Astrocyte (in vitro differentiated cells and primary cell): ENCODE results near the gene ZNF768. TPM values are rescaled to one million over a fixed set of nuclear protein-coding genes. Genes with fewer than 3 reads are reported as not detected.

ENCODE experiments used
- DNase-seq: peaks from one replicate; pipeline ENCODE4 v3.0.0-alpha.2; 2010; ENCODE audit warnings: low read depth
- FAIRE-seq: peaks from 2 replicates; lab custom pipeline; 2011; peaks lifted over from hg19 to GRCh38; lab: Jason Lieb, UNC
- H2AFZ ChIP-seq: 2 replicates; pipeline ENCODE4 v1.6.0; 2012; ENCODE audit warnings: low read depth, low read length, inconsistent platforms
- H3K27ac ChIP-seq: 2 replicates; pipeline ENCODE4 v1.5.1; 2011; ENCODE audit warnings: low read depth, low read length, inconsistent platforms
- H3K27me3 ChIP-seq: 2 replicates; pipeline ENCODE4 v1.6.0; 2011; ENCODE audit warnings: low read length, inconsistent platforms; ENCODE audit not compliant: insufficient read depth
- H3K36me3 ChIP-seq: 2 replicates; pipeline ENCODE4 v1.5.1; 2011; ENCODE audit warnings: low read length, inconsistent platforms; ENCODE audit not compliant: insufficient read depth
- H3K4me1 ChIP-seq: 2 replicates; pipeline ENCODE4 v1.5.1; 2011; ENCODE audit warnings: low read length, inconsistent platforms; ENCODE audit not compliant: insufficient read depth
- H3K4me2 ChIP-seq: 2 replicates; pipeline ENCODE4 v1.6.0; 2012; ENCODE audit warnings: low read length, inconsistent platforms
- H3K4me3 ChIP-seq: 2 replicates; pipeline ENCODE4 v1.5.1; 2011; ENCODE audit warnings: low read depth, mild to moderate bottlenecking, low read length, inconsistent platforms; ENCODE audit not compliant: insufficient read depth
- H3K79me2 ChIP-seq: 2 replicates; pipeline ENCODE4 v1.6.0; 2012; ENCODE audit warnings: mild to moderate bottlenecking, low read length, inconsistent platforms; ENCODE audit not compliant: insufficient read depth
- H3K9ac ChIP-seq: 2 replicates; pipeline ENCODE4 v1.6.0; 2012; ENCODE audit warnings: mild to moderate bottlenecking, low read length, inconsistent platforms
- H3K9me3 ChIP-seq: 2 replicates; pipeline ENCODE4 v1.5.1; 2012; ENCODE audit warnings: low read depth, mild to moderate bottlenecking, low read length, inconsistent platforms; ENCODE audit not compliant: insufficient read depth
- H4K20me1 ChIP-seq: 2 replicates; pipeline ENCODE4 v1.6.0; 2012; ENCODE audit warnings: low read length, inconsistent platforms; ENCODE audit not compliant: insufficient read depth
- H3K27ac Mint-ChIP-seq: one replicate; pipeline ENCODE4 v1.8.0; 2021; ENCODE audit warnings: mild to moderate bottlenecking, mixed read lengths; ENCODE audit not compliant: unreplicated experiment
- H3K27me3 Mint-ChIP-seq: one replicate; pipeline ENCODE4 v1.8.0; 2021; ENCODE audit warnings: low read depth, mixed read lengths; ENCODE audit not compliant: unreplicated experiment
- H3K36me3 Mint-ChIP-seq: one replicate; pipeline ENCODE4 v1.8.0; 2021; ENCODE audit warnings: low read depth, mixed read lengths; ENCODE audit not compliant: unreplicated experiment
- H3K4me1 Mint-ChIP-seq: one replicate; pipeline ENCODE4 v1.8.0; 2021; ENCODE audit warnings: low read depth, mixed read lengths; ENCODE audit not compliant: unreplicated experiment
- H3K4me3 Mint-ChIP-seq: one replicate; pipeline ENCODE4 v1.8.0; 2021; ENCODE audit warnings: mild to moderate bottlenecking, moderate library complexity, mixed read lengths; ENCODE audit not compliant: unreplicated experiment
- H3K9me3 Mint-ChIP-seq: one replicate; pipeline ENCODE4 v1.8.0; 2021; ENCODE audit warnings: mild to moderate bottlenecking, mixed read lengths; ENCODE audit not compliant: unreplicated experiment
- CTCF ChIP-seq: IDR thresholded peaks from 2 replicates; pipeline ENCODE4 v1.5.1; 2011; ENCODE audit warnings: low read depth, mild to moderate bottlenecking, inconsistent platforms, low read length, moderate library complexity; ENCODE audit not compliant: insufficient read depth
- EZH2 ChIP-seq: IDR thresholded peaks from 2 replicates; pipeline ENCODE4 v1.6.1; 2012; ENCODE audit warnings: mild to moderate bottlenecking, low read length, inconsistent platforms; ENCODE audit not compliant: insufficient read depth
- total RNA-seq: library from RNA; stranded (reverse); gene quantifications from 2 replicates; pipeline ENCODE4 v1.2.1, GENCODE V29; 2021

Gene ZNF768
- total RNA-seq, 1 donor from 2014 or later = 23.1 TPM

GRCh38 chr16:30526823-30527634, 663 bp upstream of the ZNF768 start:
- no peak for TF ChIP-seq CTCF
- no peak for TF ChIP-seq EZH2

GRCh38 chr16:30525844-30526136, 576 bp downstream of the ZNF768 start:
- FAIRE-seq (no peak), DNase-seq (no peak)
- H3K4me3 ChIP-seq = peak overlapping the region; percentile 66
- H3K27ac ChIP-seq = no peak overlapping the region
- peak overlapping the region; percentile 66 for H2AFZ ChIP-seq
- peak overlapping the region; percentile 90 for H3K9ac ChIP-seq
- peaks cover 6% of the 10 kb centered on the region for H3K79me2 ChIP-seq
- no peaks in the 10 kb centered on the region for H3K27me3 ChIP-seq
- H3K36me3 ChIP-seq = no peaks in the 10 kb centered on the region
- H4K20me1 ChIP-seq = no peaks in the 10 kb centered on the region
- H3K27ac Mint-ChIP-seq = no peak overlapping the region
- no peaks in the 10 kb centered on the region for H3K36me3 Mint-ChIP-seq
- H3K27me3 Mint-ChIP-seq = no peaks in the 10 kb centered on the region
- peaks cover 5% of the 10 kb centered on the region for H3K4me1 ChIP-seq
- H3K4me1 Mint-ChIP-seq = peaks cover 4% of the 10 kb centered on the region
- TF ChIP-seq CTCF = no peak
- peak overlapping the region; percentile 92 for H3K4me3 Mint-ChIP-seq
- peak overlapping the region; percentile 99 for H3K4me2 ChIP-seq
- no peaks in the 10 kb centered on the region for H3K9me3 ChIP-seq
- H3K9me3 Mint-ChIP-seq = no peaks in the 10 kb centered on the region

More at GRCh38 chr16:30526823-30527634, 663 bp upstream of the ZNF768 start:
- Histone ChIP-seq H3K9ac (peak overlapping the region; percentile 90), H3K79me2 (peaks cover 6% of the 10 kb centered on the region), H3K4me2 (peak overlapping the region; percentile 99), H3K4me3 (peak overlapping the region; percentile 84), H4K20me1 (no peaks in the 10 kb centered on the region), H3K27me3 (no peaks in the 10 kb centered on the region), H2AFZ (peak overlapping the region; percentile 92), H3K9me3 (no peaks in the 10 kb centered on the region), H3K27ac (peak overlapping the region; percentile 92), H3K4me1 (peaks cover 5% of the 10 kb centered on the region), H3K36me3 (no peaks in the 10 kb centered on the region)
- Mint-ChIP-seq H3K4me1 (peaks cover 4% of the 10 kb centered on the region), H3K27me3 (no peaks in the 10 kb centered on the region), H3K36me3 (no peaks in the 10 kb centered on the region), H3K9me3 (no peaks in the 10 kb centered on the region), H3K27ac (no peak overlapping the region), H3K4me3 (peak overlapping the region; percentile 80)
- DNase-seq (peak; percentile 91), FAIRE-seq (no peak)
